OCI-LY3 (cell line): ENCODE results near the gene CCDC158.

Source experiments
- H2AFZ ChIP-seq: fragments of 200-600, 300-600 bp; shearing (Covaris generic); 2 replicates; pipeline ENCODE4 v1.6.0; 2014; ENCODE audit warnings: antibody characterized with exemption, low read depth, low read length
- H3K27ac ChIP-seq: fragments of 200-600, 300-600 bp; sonication (generic); 2 replicates; pipeline ENCODE4 v1.5.1; 2014; ENCODE audit warnings: mild to moderate bottlenecking, low read length, moderate library complexity, mixed read lengths
- H3K27me3 ChIP-seq: fragments of 200-600, 300-600 bp; sonication (generic); 2 replicates; pipeline ENCODE4 v1.6.1; 2014; ENCODE audit warnings: low read depth, low read length, mixed read lengths
- H3K36me3 ChIP-seq: fragments of 200-600, 300-600 bp; sonication (generic); replicated peaks from 2 replicates; pipeline ENCODE3; 2014; ENCODE audit warnings: low read depth, low read length, mixed read lengths
- H3K4me1 ChIP-seq: fragments of 300-600, 200-600 bp; sonication (generic); 2 replicates; pipeline ENCODE4 v1.6.1; 2014; ENCODE audit warnings: low read length, mixed read lengths
- H3K4me2 ChIP-seq: fragments of 200-600, 300-600 bp; sonication (generic); 2 replicates; pipeline ENCODE4 v1.6.1; 2014; ENCODE audit warnings: low read length, mixed read lengths
- H3K4me3 ChIP-seq: fragments of 300-600, 200-600 bp; sonication (generic); 2 replicates; pipeline ENCODE4 v1.5.1; 2014; ENCODE audit warnings: antibody characterized with exemption, mild to moderate bottlenecking, low read length, moderate library complexity
- H3K79me2 ChIP-seq: fragments of 300-600, 200-600 bp; shearing (Covaris generic); 2 replicates; pipeline ENCODE4 v1.6.1; 2014; ENCODE audit warnings: mild to moderate bottlenecking, low read length, mixed read lengths
- H3K9ac ChIP-seq: fragments of 300-600, 200-600 bp; shearing (Covaris generic); 2 replicates; pipeline ENCODE4 v1.6.0; 2014; ENCODE audit warnings: mild to moderate bottlenecking, low read length, moderate library complexity
- H3K9me3 ChIP-seq: fragments of 200-600, 300-600 bp; shearing (Covaris generic); 2 replicates; pipeline ENCODE4 v1.6.1; 2014; ENCODE audit warnings: low read length, mixed read lengths; ENCODE audit not compliant: insufficient read depth
- H4K20me1 ChIP-seq: fragments of 200-600, 300-600 bp; sonication (generic); 2 replicates; pipeline ENCODE4 v1.6.1; 2016; ENCODE audit warnings: low read length, mixed read lengths; ENCODE audit not compliant: insufficient read depth
- CTCF ChIP-seq: fragments of 200-600, 300-600 bp; sonication (generic); IDR thresholded peaks from 2 replicates; pipeline ENCODE4 v1.5.1; 2014; ENCODE audit warnings: antibody characterized with exemption, low read length, low read depth
- EZH2phosphoT487 ChIP-seq: fragments of 200-600 bp; shearing (Covaris generic); IDR thresholded peaks from 2 replicates; pipeline ENCODE4 v1.6.1; 2018; ENCODE audit warnings: antibody characterized with exemption, mixed run types, low read depth

The CCDC158 gene

GRCh38 chr4:76453232-76453631, 32.3 kb upstream of the CCDC158 start:
- Histone ChIP-seq H3K4me3 (no peak overlapping the region), H3K27me3 (peaks cover 12% of the 10 kb centered on the region), H4K20me1 (no peaks in the 10 kb centered on the region), H3K27ac (no peak overlapping the region), H3K4me1 (peaks cover 32% of the 10 kb centered on the region), H3K9me3 (no peaks in the 10 kb centered on the region), H3K79me2 (no peaks in the 10 kb centered on the region), H3K36me3 (no peaks in the 10 kb centered on the region), H3K4me2 (no peak overlapping the region), H2AFZ (no peak overlapping the region), H3K9ac (no peak overlapping the region)
- no peak for TF ChIP-seq CTCF
- no peak for TF ChIP-seq EZH2phosphoT487

- H3K9me3 ChIP-seq = no peaks in the 10 kb centered on the region
- no peak overlapping the region for H3K9ac ChIP-seq
- H4K20me1 ChIP-seq = no peaks in the 10 kb centered on the region
- no peak overlapping the region for H3K4me3 ChIP-seq
- no peak overlapping the region for H2AFZ ChIP-seq
- TF ChIP-seq EZH2phosphoT487 = no peak
- no peak for TF ChIP-seq CTCF
- no peak overlapping the region for H3K4me2 ChIP-seq
- peaks cover 12% of the 10 kb centered on the region for H3K27me3 ChIP-seq
- no peaks in the 10 kb centered on the region for H3K36me3 ChIP-seq
- H3K4me1 ChIP-seq = peaks cover 32% of the 10 kb centered on the region
- H3K27ac ChIP-seq = no peak overlapping the region
- no peaks in the 10 kb centered on the region for H3K79me2 ChIP-seq
Observed at GRCh38 chr4:76449833-76450232, 28.9 kb upstream of the CCDC158 start.

GRCh38 chr4:76449362-76449767, 28.4 kb upstream of the CCDC158 start:
- Histone ChIP-seq H3K36me3 (no peaks in the 10 kb centered on the region), H4K20me1 (no peaks in the 10 kb centered on the region), H3K9ac (no peak overlapping the region), H3K4me2 (no peak overlapping the region; the same call in 1 of the 2 replicates), H3K4me1 (peaks cover 27% of the 10 kb centered on the region), H3K4me3 (no peak overlapping the region), H2AFZ (no peak overlapping the region), H3K9me3 (no peaks in the 10 kb centered on the region), H3K27ac (no peak overlapping the region), H3K27me3 (peaks cover 12% of the 10 kb centered on the region), H3K79me2 (no peaks in the 10 kb centered on the region)
- TF ChIP-seq EZH2phosphoT487 = no peak
- no peak for TF ChIP-seq CTCF

- Histone ChIP-seq H3K9me3 (no peaks in the 10 kb centered on the region), H3K4me1 (peaks cover 27% of the 10 kb centered on the region), H3K27me3 (peaks cover 18% of the 10 kb centered on the region), H3K27ac (no peak overlapping the region), H3K9ac (no peak overlapping the region), H3K79me2 (no peaks in the 10 kb centered on the region), H3K36me3 (no peaks in the 10 kb centered on the region), H4K20me1 (no peaks in the 10 kb centered on the region), H3K4me3 (no peak overlapping the region), H2AFZ (no peak overlapping the region), H3K4me2 (no peak overlapping the region)
- no peak for TF ChIP-seq EZH2phosphoT487
- TF ChIP-seq CTCF = no peak
Observed at GRCh38 chr4:76448211-76448610, 27.3 kb upstream of the CCDC158 start.
